ENCODE measurements around the gene RPL18.

Gene RPL18

DNA sequence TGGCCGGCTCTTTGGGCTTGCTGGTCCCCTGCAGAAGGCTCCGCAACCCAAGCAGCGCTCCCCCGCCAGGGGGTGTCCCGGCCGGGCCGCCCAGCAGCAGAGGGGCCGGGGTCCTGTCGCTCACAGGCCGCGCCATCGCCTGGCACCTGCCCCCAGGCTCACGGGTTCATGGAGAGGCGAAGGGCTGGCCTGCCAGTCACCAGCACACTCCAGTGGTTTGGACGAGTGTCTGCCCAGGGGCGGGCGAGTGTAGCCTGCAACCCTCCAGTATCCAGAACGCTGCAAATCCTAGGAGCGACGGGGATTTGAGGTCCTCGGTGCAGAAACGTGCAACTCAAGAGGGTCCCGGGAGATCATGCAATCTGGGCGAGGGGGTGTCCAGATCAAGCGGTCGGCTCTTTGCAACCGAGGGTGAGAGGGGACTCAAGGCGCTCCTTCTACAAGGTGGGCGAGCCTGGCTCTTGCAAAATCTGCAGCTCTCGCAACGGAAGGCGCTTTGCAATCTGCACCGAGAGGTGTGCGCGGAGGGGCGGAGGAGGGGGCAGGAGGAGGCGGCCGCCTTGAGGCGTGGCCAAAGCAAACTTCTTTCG is 18.0 kb upstream of the RPL18 start, which contains the start of gene DBP (continued):
- TF ChIP-seq MZF1 (tag by site-specific recombination; IDR thresholded peaks at IDR 0.05; ENCODE audit: borderline replicate concordance) (peak; percentile 43; the same call in 1 of the 2 replicates), ZNF626 (tag by site-specific recombination; IDR thresholded peaks at IDR 0.05) (no peak), EGR2 (tag by site-specific recombination; IDR thresholded peaks at IDR 0.05; ENCODE audit: low read depth) (peak; percentile 63; the same call in 1 of the 2 replicates), KLF1 (tag by site-specific recombination; IDR thresholded peaks at IDR 0.05) (peak; percentile 73), ZNF660 (tag by site-specific recombination; IDR thresholded peaks at IDR 0.05) (0 out of 2 replicates have a peak, but pooled peaks have one; percentile 30), ZNF600 (tag by site-specific recombination; IDR thresholded peaks at IDR 0.05) (peak; percentile 97), REPIN1 (tag by site-specific recombination; IDR thresholded peaks at IDR 0.05; ENCODE audit: low read depth) (no peak), ZNF555 (tag by site-specific recombination; conservative IDR thresholded peaks at IDR 0.05) (no peak), ZNF221 (tag by site-specific recombination; IDR thresholded peaks at IDR 0.05; ENCODE audit: borderline replicate concordance) (no peak), CTCF (tag by site-specific recombination; IDR thresholded peaks at IDR 0.05) (peak; percentile 50), PRDM4 (tag by site-specific recombination; IDR thresholded peaks at IDR 0.05) (0 out of 2 replicates have a peak, but pooled peaks have one; percentile 11), OSR2 (tag by site-specific recombination; IDR thresholded peaks at IDR 0.05) (no peak), ZNF366 (tag by site-specific recombination; conservative IDR thresholded peaks at IDR 0.05) (peak; percentile 48), ZNF311 (tag by site-specific recombination; IDR thresholded peaks at IDR 0.05; ENCODE audit: borderline replicate concordance) (no peak), KLF7 (tag by site-specific recombination; IDR thresholded peaks at IDR 0.05; ENCODE audit: borderline replicate concordance) (0 out of 2 replicates have a peak, but pooled peaks have one; percentile 16), ZEB2 (tag by site-specific recombination; IDR thresholded peaks at IDR 0.05) (peak; percentile 59; the same call in 1 of the 2 replicates), ZBTB1 (tag by site-specific recombination; IDR thresholded peaks at IDR 0.05) (no peak), ZNF202 (tag by site-specific recombination; IDR thresholded peaks at IDR 0.05; ENCODE audit: borderline replicate concordance) (no peak), ZNF2 (tag by site-specific recombination; IDR thresholded peaks at IDR 0.05) (peak; percentile 33; the same call in 1 of the 2 replicates)
- TF ChIP-seq, protein P1, sequence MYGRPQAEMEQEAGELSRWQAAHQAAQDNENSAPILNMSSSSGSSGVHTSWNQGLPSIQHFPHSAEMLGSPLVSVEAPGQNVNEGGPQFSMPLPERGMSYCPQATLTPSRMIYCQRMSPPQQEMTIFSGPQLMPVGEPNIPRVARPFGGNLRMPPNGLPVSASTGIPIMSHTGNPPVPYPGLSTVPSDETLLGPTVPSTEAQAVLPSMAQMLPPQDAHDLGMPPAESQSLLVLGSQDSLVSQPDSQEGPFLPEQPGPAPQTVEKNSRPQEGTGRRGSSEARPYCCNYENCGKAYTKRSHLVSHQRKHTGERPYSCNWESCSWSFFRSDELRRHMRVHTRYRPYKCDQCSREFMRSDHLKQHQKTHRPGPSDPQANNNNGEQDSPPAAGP (tag by site-specific recombination; IDR thresholded peaks at IDR 0.05) = 0 out of 2 replicates have a peak, but pooled peaks have one; percentile 14

Measured in HEK293 (cell line).